ENCODE measurements around the gene BMAL1. TPM values are rescaled to one million over a fixed set of nuclear protein-coding genes. Genes with fewer than 3 reads are reported as not detected.
"Not testable (repeated sequence)": the region's sequence is repeated elsewhere in the genome, so short reads cannot be mapped to it uniquely, and the experiment has no call there.

Gene BMAL1
- total RNA-seq, result 10 to 100 TPM; 19.9 to 26.9 TPM
- long read RNA-seq, transcript ARNTL-203 (20 exons, 2,746 nt), result major isoform, 5 of 32 reads
- long read RNA-seq, partial matches to known transcripts, result 5 of 32 reads
- long read RNA-seq, other reads (novel, unspliced or antisense), result 20 of 32 reads

DNA sequence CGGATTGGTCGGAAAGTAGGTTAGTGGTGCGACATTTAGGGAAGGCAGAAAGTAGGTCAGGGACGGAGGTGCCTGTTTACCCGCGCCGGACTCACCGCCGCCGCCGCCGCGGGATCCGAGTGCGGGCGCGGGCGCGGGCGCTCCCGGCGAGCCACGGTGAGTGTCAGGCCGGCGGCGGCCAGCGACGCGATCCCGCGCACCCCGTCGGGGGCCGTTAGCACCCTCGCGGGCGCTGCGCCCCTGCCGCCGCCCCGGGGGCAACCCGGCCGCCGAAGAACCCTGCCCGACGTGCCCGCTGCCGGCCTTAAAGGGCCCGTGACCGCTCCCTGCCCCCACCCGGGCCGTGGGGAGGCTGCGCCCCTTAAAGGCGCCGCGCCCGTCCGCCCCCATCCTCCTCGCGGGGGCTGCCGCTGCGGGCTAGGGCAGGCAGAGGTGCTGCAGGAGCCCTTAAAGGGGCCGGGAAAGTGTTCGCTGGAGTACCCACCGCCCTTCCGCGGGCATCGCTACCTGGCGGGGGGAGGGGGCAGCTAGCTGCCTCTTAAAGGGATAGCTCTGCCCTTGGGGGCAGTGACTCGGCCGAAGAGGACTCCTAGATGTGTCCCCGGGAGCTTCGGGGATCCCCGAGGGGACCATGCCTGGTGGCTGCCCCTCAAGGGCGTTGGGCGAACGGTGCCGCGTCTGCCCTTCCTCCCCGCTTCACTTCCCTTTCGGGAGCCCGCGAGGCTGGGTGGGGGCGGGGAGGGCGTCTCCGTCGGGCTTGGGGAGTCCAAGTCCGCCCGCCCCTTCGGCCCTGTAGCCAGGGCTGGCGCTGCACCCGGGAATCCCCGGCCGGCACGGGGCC is at the start of gene BMAL1:
BMAL1 (plus strand) TSS at position 23 of the 841 bp plus-strand sequence. CDS start 76,519 bp downstream, outside the sequence.
- peak; percentile 32 for ATAC-seq
- intact Hi-C loops (cut with DNase I, micrococcal nuclease), result no loop called here
- peak; percentile 54 to 78 for DNase-seq

GRCh38 chr11:13228572-13228971 is 49.0 kb upstream of the BMAL1 start:
- no peak for ATAC-seq
- no peak for DNase-seq
- intact Hi-C loops (cut with DNase I, micrococcal nuclease), result no loop called here

- ATAC-seq (no peak), DNase-seq (no peak)
- intact Hi-C loops (cut with DNase I, micrococcal nuclease), result no loop called here
Measured at GRCh38 chr11:13229136-13229535, 48.5 kb upstream of the BMAL1 start.

DNA sequence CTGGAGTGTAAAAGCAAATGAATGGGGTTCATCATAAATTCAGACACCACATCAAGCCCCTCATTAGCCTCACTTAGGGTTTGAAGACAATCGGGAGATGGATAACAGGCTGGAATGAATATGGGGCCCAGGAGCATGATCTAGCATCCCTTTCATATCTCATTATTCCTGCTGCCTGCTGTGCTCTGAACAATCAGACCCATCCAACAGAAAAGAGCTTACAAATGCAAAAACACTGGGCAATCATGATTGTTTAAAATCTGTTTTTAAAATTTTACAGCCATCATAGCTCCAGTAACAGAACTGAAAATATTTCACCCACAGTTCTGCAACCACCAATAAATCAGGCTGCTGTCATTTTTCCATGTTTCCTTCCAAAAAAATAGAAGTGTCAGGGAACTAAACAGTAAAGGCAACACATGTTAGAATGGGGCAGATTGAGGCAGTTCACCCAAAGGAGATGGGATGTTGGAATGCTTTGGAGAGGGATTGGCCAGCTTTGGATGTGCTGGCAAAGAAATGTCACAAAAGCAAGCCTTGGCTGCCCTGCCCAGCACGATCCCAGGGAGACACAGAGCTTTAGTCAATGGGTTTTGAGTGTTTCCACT is 47.8 kb upstream of the BMAL1 start:
- DNase-seq, result no peak
- no peak for ATAC-seq
- intact Hi-C loops (cut with DNase I, micrococcal nuclease), result no loop called here

DNA sequence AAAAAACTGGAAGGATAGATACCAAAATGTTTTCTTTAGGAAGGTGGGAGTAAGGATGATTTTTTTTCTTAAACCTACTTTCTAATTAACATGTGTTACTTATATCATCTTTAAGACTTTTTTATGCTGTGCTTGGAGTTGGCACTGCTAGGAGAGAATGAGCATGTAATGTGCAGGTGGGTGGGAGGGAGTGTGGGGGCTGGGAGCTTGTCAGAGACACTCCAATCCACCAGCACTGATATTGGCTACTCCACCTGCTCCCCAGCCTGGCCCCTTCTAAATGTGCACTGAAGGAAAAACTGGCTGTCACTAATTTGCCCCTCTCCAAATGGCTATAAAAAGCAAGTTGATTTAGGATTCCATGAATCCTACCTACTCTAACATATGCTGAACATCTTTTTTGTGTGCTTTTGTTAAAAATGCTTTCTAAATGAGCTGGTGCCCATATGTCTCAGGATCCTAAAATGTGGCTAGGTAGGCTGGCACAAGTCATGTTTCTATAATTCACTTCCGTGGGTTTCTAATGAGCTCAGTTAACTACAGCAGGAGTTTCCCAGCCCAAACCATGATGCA is 44.3 kb upstream of the BMAL1 start:
- DNase-seq, result no peak
- ATAC-seq, result no peak
- intact Hi-C loops (cut with DNase I, micrococcal nuclease), result no loop called here

DNA sequence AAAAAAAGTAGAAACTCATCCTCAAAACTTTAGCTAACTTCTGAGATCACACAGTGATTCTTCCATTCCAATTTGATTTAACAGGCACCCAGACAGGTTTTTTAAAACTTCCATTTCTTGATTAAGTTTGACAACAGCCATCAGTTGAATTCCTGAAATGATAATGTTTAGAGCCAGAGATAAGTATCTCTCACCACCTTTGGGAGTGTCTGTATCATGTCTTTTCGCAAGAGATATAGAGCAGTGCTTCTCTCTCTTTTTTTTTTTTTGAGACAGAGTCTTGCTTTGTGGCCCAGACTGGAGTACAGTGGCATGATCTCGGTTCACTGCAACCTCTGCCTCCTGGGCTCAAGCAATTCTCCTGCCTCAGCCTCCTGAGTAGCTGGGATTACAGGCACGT is 41.7 kb upstream of the BMAL1 start:
- intact Hi-C loops (cut with DNase I, micrococcal nuclease), result no loop called here
- no peak for ATAC-seq
- no peak for DNase-seq

GRCh38 chr11:13236626-13237025 is 41.0 kb upstream of the BMAL1 start:
- ATAC-seq, result no peak
- intact Hi-C loops (cut with DNase I, micrococcal nuclease), result no loop called here
- DNase-seq, result no peak

GRCh38 chr11:13237761-13238160 is 39.8 kb upstream of the BMAL1 start:
- DNase-seq (no peak), ATAC-seq (no peak)
- intact Hi-C loops (cut with DNase I, micrococcal nuclease), result no loop called here

DNA sequence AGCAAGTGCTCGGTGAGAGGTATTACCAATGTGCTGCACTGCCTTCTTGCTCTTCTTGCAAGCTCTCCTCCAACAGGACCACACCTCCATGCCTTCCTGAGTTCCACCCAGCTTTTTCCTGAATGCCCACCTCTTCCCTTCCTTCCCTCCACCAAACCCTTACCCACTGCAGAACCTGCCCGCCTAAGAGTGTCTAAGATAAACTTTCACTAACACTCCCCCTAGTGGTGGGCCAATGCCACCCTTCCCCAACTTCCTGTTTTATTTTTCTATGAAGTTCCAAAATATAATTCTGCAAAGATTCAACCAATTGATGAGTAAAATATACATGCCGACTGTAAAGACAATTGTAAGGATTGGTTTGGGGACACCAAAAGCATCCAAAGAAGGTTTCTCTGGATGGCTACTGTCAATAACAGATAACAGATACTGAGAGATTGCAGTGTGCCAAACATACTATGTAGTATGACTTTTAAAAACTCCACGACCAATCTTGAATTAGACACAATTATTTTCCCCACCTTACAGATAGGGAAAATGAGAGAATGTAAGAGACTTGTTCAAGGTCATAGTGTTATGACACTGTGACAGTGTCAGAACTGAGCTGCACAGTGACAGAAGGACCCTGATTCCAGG is 38.6 kb upstream of the BMAL1 start:
- peak; percentile 58 for ATAC-seq
- intact Hi-C loops (cut with DNase I, micrococcal nuclease), result no loop called here
- peak in 1 of 2 donors; percentile 59 for DNase-seq

GRCh38 chr11:13242564-13242963 is 35.0 kb upstream of the BMAL1 start:
- DNase-seq, result no peak
- no peak for ATAC-seq
- intact Hi-C loops (cut with DNase I, micrococcal nuclease), result no loop called here

GRCh38 chr11:13247606-13248296 is 29.8 kb upstream of the BMAL1 start:
- intact Hi-C loops (cut with DNase I, micrococcal nuclease), result no loop called here
- DNase-seq (no peak), ATAC-seq (no peak)

DNA sequence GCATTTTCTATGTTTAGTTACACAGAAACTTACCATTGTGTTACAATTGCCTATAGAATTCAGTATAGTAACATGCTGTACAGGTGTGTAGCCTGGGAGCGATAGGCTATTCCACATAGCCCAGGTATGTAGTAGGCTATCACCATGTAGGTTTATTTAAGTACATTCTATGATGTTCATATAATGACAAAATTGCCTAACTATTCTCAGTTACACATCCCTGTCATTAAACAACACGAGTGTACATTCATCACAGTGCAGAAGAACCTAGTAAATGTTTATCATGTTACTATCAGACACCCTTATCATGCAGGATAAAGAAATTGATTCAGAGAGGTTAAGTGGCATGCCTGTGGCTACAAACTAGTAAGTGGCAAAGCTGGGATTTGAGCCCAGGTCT is 28.4 kb upstream of the BMAL1 start:
- intact Hi-C loops (cut with DNase I, micrococcal nuclease), result no loop called here
- ATAC-seq (no peak), DNase-seq (no peak)

DNA sequence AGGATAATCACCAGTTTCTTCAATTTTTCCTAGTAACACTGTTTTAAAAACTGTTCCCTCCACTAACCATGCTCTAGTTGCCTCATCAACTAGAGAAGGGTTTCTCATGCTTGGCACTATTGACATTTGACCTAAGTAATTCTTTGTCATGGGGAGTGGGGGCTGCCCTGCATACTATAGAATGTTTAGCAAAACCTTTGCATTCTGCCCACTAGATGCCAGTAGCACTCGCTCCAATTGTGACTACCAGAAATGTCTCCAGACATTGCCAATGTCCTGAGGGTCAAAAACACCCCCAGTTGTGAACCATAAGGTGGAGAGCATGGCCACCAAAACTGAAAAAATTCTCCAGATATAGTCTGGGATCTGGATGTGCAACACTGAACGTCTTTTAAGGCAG is 27.6 kb upstream of the BMAL1 start:
- no peak for ATAC-seq
- no peak for DNase-seq
- intact Hi-C loops (cut with DNase I, micrococcal nuclease), result no loop called here

DNA sequence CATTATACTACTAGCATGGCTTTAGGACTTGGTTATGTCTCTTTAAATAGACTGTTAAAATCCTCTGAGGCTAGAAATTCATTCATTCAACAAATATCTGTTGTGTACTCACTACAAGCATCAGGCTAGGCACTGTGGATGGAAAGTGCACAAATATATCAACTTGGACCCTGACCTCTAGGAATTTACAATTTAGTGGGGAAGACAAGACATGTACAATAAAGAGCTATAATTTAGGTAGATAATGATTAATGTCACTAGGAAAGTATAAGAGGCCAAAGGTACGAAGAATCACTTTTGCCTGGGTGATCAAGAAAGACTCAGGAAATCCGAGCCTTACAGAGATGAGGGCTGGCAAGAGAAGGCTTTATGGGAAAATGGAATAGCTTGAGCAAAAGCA is 25.6 kb upstream of the BMAL1 start:
- DNase-seq (no peak), ATAC-seq (peak; percentile 76)
- intact Hi-C loops (cut with DNase I, micrococcal nuclease), result no loop called here

GRCh38 chr11:13252438-13252837 is 25.2 kb upstream of the BMAL1 start:
- DNase-seq (no peak), ATAC-seq (no peak)
- intact Hi-C loops (cut with DNase I, micrococcal nuclease), result no loop called here

- intact Hi-C loops (cut with DNase I, micrococcal nuclease), result no loop called here
- ATAC-seq, result no peak
Measured at GRCh38 chr11:13256216-13256615, 21.4 kb upstream of the BMAL1 start.

GRCh38 chr11:13258061-13258460 is 19.5 kb upstream of the BMAL1 start:
- ATAC-seq; DNase-seq; intact Hi-C loops (cut with DNase I, micrococcal nuclease): not testable (repeated sequence)

More at GRCh38 chr11:13256216-13256615, 21.4 kb upstream of the BMAL1 start:
- no peak for DNase-seq

DNA sequence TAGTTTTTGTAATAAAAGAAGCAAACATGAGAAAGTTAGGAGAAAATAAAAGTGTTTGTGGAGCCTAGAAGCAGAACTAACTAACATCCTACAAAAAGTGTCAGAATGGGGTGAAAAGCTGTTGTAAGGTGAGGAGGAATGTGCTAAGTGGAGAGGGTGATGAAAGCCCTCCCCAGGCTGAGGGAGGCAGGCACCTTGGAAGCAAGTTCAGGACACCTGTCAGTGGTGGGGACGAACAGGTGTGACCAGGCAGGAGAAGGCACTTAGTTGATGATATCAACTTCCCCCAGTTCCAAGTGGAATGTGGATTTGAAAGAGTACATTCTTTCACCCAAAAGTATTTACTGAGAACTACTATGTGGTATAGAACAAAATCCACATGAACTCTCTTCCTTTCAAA is 18.7 kb upstream of the BMAL1 start:
- intact Hi-C loops (cut with DNase I, micrococcal nuclease), result no loop called here
- ATAC-seq (no peak), DNase-seq (no peak)

DNA sequence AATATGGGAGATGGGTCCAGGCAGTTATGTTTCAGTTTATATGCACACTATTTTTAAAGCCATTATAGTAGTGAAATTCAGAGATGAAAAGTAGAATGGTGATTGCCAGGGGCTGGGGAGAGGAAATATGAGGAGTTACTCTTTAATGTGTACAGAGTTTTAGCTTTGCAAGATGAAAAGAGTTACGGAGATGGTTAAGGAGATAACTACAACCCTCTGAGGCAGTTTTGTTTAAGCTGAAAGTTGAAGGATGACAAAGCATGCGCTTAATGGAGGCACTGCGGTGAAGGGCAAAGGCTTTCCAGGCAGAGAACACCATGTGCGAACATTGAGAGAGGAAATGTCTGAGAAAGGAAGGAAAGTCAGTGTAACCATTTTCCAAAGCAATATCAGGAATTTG is 18.2 kb upstream of the BMAL1 start:
- intact Hi-C loops (cut with DNase I, micrococcal nuclease), result no loop called here
- ATAC-seq, result no peak
- no peak for DNase-seq

Measured in left colon (tissue), 2 donors.